ENCODE data around the gene EIF2S1.

DNA sequence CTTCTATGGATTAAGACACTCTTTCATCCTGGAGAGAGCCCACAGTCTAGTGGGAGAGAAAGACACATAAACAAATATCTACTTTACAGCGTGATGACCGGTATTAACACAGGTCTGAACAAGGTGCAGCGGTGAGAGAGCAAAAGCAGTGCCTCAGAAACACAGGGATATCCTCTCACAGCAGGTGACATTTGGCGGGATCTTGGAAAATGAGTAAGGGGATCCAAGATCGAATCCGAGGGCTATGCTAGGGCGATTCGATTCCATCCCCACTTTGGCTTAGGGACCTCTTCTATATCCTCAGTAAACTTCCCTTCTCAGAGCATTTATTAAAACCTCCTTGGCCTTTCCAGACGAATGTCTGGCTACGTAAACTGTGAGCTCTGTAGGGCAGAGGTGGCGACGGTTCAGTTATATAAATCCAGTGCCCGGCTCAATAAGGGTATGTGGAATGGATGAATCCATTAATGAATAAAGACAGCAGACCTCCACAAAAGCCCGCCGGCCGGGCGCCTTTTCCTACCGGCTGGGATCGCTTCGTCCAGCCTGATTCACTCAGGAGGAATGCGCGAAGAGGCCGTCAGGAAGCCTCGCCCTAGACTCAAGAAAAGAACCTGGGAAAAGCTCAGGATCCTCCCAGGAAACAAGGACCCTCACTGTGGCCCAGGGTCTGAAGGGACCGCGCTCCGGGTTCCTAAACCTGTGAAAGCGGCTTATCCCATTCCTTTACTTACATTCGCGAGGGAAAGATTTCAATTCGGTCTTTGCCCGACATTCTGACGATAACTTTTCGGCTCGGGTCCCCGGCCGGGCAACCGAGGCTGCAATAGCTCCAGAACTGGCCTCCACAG, 979 bp upstream of the EIF2S1 start:
- TF ChIP-seq EZH2 (IDR thresholded peaks at IDR 0.05) (no peak), CTCF (IDR thresholded peaks at IDR 0.05) (no peak), EZH2phosphoT487 (IDR thresholded peaks at IDR 0.05) (no peak)
